PC-9 (cell line): ENCODE data around the gene NUDT1.

Experiments
- CTCF ChIP-seq: fragments of 200-600 bp; sonication (generic); conservative IDR thresholded peaks from 2 replicates; pipeline ENCODE4 v1.6.1; 2017; ENCODE audit warnings: mixed run types, antibody characterized with exemption, mild to moderate bottlenecking, moderate library complexity
- EZH2 ChIP-seq: fragments of 200-600 bp; sonication (generic); IDR thresholded peaks from 2 replicates; pipeline ENCODE4 v1.8.0; 2017; ENCODE audit warnings: antibody characterized with exemption, low read depth

- TF ChIP-seq CTCF (no peak), EZH2 (no peak)
Observed at GRCh38 chr7:2218444-2218785, 23.6 kb upstream of the NUDT1 start.
